Mesenchymal stem cell (in vitro differentiated cells and primary cell): ENCODE measurements around the gene MBD3.

Experiments
- DNase-seq: peaks from one replicate; pipeline ENCODE4 v3.0.0-alpha.2; 2013
- H2AFZ ChIP-seq: one replicate; pipeline ENCODE4 v1.6.1; 2013; ENCODE audit warnings: low read depth, mild to moderate bottlenecking, control low read depth, inconsistent platforms, low read length, moderate library complexity
- H2AK5ac ChIP-seq: 2 replicates; pipeline ENCODE4 v1.6.1; 2013; ENCODE audit warnings: low read length, moderate library complexity, mild to moderate bottlenecking, inconsistent platforms; ENCODE audit not compliant: severe bottlenecking
- H2BK120ac ChIP-seq: one replicate; pipeline ENCODE4 v1.6.1; 2013; ENCODE audit warnings: low read depth, mild to moderate bottlenecking, inconsistent platforms, low read length, moderate library complexity
- H2BK12ac ChIP-seq, 2 experiments: one replicate each; pipeline ENCODE4 v1.6.1; 2013; ENCODE audit warnings: inconsistent platforms in 2 of 2, low read length in 2 of 2, mild to moderate bottlenecking in 2 of 2, moderate library complexity in 2 of 2, control low read depth in 1 of 2
- H2BK15ac ChIP-seq: one replicate; pipeline ENCODE4 v1.6.1; 2013; ENCODE audit warnings: mild to moderate bottlenecking, low read depth, inconsistent platforms; ENCODE audit not compliant: poor library complexity, severe bottlenecking
- H2BK5ac ChIP-seq: 2 replicates; pipeline ENCODE4 v1.6.1; 2013; ENCODE audit warnings: low read depth, mild to moderate bottlenecking, low read length, control low read depth, inconsistent platforms; ENCODE audit not compliant: poor library complexity, severe bottlenecking
- H3K14ac ChIP-seq, 2 experiments: one replicate each; pipeline ENCODE4 v1.6.1; 2013; ENCODE audit warnings: inconsistent platforms in 2 of 2, low read length in 2 of 2, control low read depth in 1 of 2, mild to moderate bottlenecking in 1 of 2, moderate library complexity in 1 of 2
- H3K18ac ChIP-seq, 2 experiments: one replicate each; pipeline ENCODE4 v1.6.1; 2013; ENCODE audit warnings: inconsistent platforms in 2 of 2, low read length in 2 of 2, control low read depth in 1 of 2, low read depth in 1 of 2, mild to moderate bottlenecking in 1 of 2
- H3K23ac ChIP-seq, 2 experiments: one replicate each; pipeline ENCODE4 v1.6.1; 2013; ENCODE audit warnings: inconsistent platforms in 2 of 2, low read length in 2 of 2, mild to moderate bottlenecking in 2 of 2, moderate library complexity in 2 of 2, control low read depth in 1 of 2
- H3K27ac ChIP-seq: 2 replicates; pipeline ENCODE4 v1.5.1; 2013; ENCODE audit warnings: mild to moderate bottlenecking, moderate library complexity, low read length, control low read depth, inconsistent platforms; ENCODE audit not compliant: poor library complexity, severe bottlenecking
- H3K27me3 ChIP-seq, 2 experiments: 2 replicates each; pipeline versions ENCODE4 v1.6.1 to v1.7.0; 2013; ENCODE audit warnings: low read length in 2 of 2, mild to moderate bottlenecking in 2 of 2, moderate library complexity in 2 of 2, control low read depth in 1 of 2, inconsistent platforms in 1 of 2; ENCODE audit not compliant: control insufficient read depth in 1 of 2, insufficient read depth in 1 of 2
- H3K36me3 ChIP-seq, 2 experiments: 2 replicates each; pipeline versions ENCODE4 v1.6.1 to v1.7.0; 2013; ENCODE audit warnings: low read length in 2 of 2, control low read depth in 1 of 2, inconsistent platforms in 1 of 2, low read depth in 1 of 2, mild to moderate bottlenecking in 1 of 2; ENCODE audit not compliant: insufficient read depth in 2 of 2, control insufficient read depth in 1 of 2
- H3K4ac ChIP-seq, 2 experiments: one replicate each; pipeline ENCODE4 v1.6.1; 2013; ENCODE audit warnings: inconsistent platforms in 2 of 2, low read length in 2 of 2, mild to moderate bottlenecking in 2 of 2, moderate library complexity in 2 of 2, control low read depth in 1 of 2, low read depth in 1 of 2
- H3K4me1 ChIP-seq: 2 replicates; pipeline ENCODE4 v1.6.1; 2013; ENCODE audit warnings: low read depth, low read length, control low read depth; ENCODE audit not compliant: control insufficient read depth, insufficient read depth
- H3K4me2 ChIP-seq: 2 replicates; pipeline ENCODE4 v1.6.1; 2013; ENCODE audit warnings: low read length, mild to moderate bottlenecking, inconsistent platforms; ENCODE audit not compliant: poor library complexity, severe bottlenecking
- H3K4me3 ChIP-seq, 2 experiments: 2 replicates each; pipeline versions ENCODE4 v1.5.1 to v1.7.0; 2013; ENCODE audit warnings: low read length in 2 of 2, mild to moderate bottlenecking in 2 of 2, control low read depth in 1 of 2, low read depth in 1 of 2; ENCODE audit not compliant: insufficient read depth in 1 of 2
- H3K79me1 ChIP-seq: replicated peaks from 2 replicates; pipeline ENCODE4 v1.6.1; 2013; ENCODE audit warnings: mild to moderate bottlenecking, control low read depth, low read length, inconsistent platforms; ENCODE audit not compliant: poor library complexity, severe bottlenecking
- H3K9ac ChIP-seq: 2 replicates; pipeline ENCODE4 v1.7.0; 2013; ENCODE audit warnings: mild to moderate bottlenecking, low read length, moderate library complexity
- H3K9me3 ChIP-seq: 2 replicates; pipeline ENCODE4 v1.7.0; 2013; ENCODE audit warnings: mild to moderate bottlenecking, low read length; ENCODE audit not compliant: control insufficient read depth
- H4K8ac ChIP-seq: one replicate; pipeline ENCODE4 v1.6.1; 2013; ENCODE audit warnings: inconsistent platforms, mild to moderate bottlenecking, low read length, moderate library complexity
- H4K91ac ChIP-seq: one replicate; pipeline ENCODE4 v1.6.1; 2013; ENCODE audit warnings: mild to moderate bottlenecking, low read length, inconsistent platforms
- WGBS: methylation state at CpG from one replicate; pipeline ENCODE4 v1.1.7; 2013; ENCODE audit warnings: mixed read lengths; 5-methylcytosine and 5-hydroxymethylcytosine counted together

The MBD3 gene

GRCh38 chr19:1553415-1553814 is 39.2 kb downstream of the MBD3 start:
- no peak overlapping the region for H3K27ac ChIP-seq
- H4K8ac ChIP-seq = no peak overlapping the region
- H3K14ac ChIP-seq = no peak overlapping the region
- H3K4me1 ChIP-seq = peaks cover 11% of the 10 kb centered on the region
- H3K4me2 ChIP-seq = no peak overlapping the region
- DNase-seq = no peak
- H2BK15ac ChIP-seq = no peak overlapping the region
- H3K23ac ChIP-seq = no peak overlapping the region
- peaks cover 0 to 37% of the 10 kb centered on the region in 2 experiments for H3K36me3 ChIP-seq
- H3K4me3 ChIP-seq = no peak overlapping the region
- 82% methylated on average over 10 of the region's 10 CpGs for WGBS
- H2BK5ac ChIP-seq = no peak overlapping the region
- no peak overlapping the region for H2BK12ac ChIP-seq
- H3K4ac ChIP-seq = no peak overlapping the region
- peaks cover 28% of the 10 kb centered on the region for H3K79me1 ChIP-seq
- no peaks in the 10 kb centered on the region for H3K9me3 ChIP-seq
- H2BK120ac ChIP-seq = no peak overlapping the region
- H4K91ac ChIP-seq = no peak overlapping the region
- no peak overlapping the region for H2AK5ac ChIP-seq
- no peak overlapping the region for H3K9ac ChIP-seq
- H3K18ac ChIP-seq = no peak overlapping the region
- no peak overlapping the region for H2AFZ ChIP-seq
- peaks cover 0 to 6% of the 10 kb centered on the region in 2 experiments for H3K27me3 ChIP-seq

GRCh38 chr19:1551068-1552040 is 41.3 kb downstream of the MBD3 start:
- Histone ChIP-seq H3K4ac (no peak overlapping the region), H3K27me3 (peaks cover 0 to 6% of the 10 kb centered on the region in 2 experiments), H3K79me1 (peaks cover 22% of the 10 kb centered on the region), H2BK120ac (no peak overlapping the region), H3K4me1 (peaks cover 11% of the 10 kb centered on the region), H3K9ac (no peak overlapping the region), H2BK12ac (no peak overlapping the region), H3K14ac (no peak overlapping the region), H2BK15ac (no peak overlapping the region), H2AFZ (no peak overlapping the region), H4K91ac (no peak overlapping the region), H4K8ac (no peak overlapping the region), H3K18ac (no peak overlapping the region), H2AK5ac (no peak overlapping the region), H3K27ac (no peak overlapping the region), H3K4me2 (no peak overlapping the region), H2BK5ac (no peak overlapping the region), H3K4me3 (no peak overlapping the region), H3K9me3 (no peaks in the 10 kb centered on the region), H3K23ac (no peak overlapping the region), H3K36me3 (peaks cover 0 to 28% of the 10 kb centered on the region in 2 experiments)
- DNase-seq = no peak
- WGBS = 90% methylated on average over 14 of the region's 17 CpGs

DNA sequence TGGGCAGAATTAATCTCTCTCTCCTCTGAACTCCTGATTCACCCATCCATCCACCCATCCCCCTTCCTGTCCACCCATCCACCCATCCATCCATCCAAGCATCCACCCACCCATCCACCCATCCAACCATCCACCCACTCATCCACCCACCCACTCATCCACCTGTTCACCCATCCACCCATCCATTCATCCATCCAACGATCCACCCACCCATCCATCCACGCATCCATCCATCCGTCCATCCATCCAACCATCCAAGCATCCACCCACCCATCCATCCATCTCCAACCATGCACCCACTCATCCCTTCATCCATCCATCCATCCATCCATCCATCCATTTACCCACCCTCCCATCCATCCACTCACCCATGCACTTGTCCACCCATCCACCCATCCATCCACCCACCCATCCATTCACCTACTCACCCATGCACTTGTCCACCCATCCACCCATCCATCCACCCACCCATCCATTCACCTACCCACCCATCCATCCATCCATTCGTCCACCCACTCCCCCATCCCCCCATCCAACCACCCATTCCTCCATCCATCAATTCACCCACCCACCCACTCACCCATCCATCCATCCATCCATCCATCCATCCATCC is 43.2 kb downstream of the MBD3 start:
- no peak overlapping the region for H3K27ac ChIP-seq
- peaks cover 5 to 14% of the 10 kb centered on the region in 2 experiments for H3K27me3 ChIP-seq
- H2AFZ ChIP-seq = no peak overlapping the region
- H3K36me3 ChIP-seq = peaks cover 0 to 12% of the 10 kb centered on the region in 2 experiments
- H2BK5ac ChIP-seq = no peak overlapping the region
- no peak overlapping the region for H3K9ac ChIP-seq
- no peak overlapping the region for H3K18ac ChIP-seq
- H2BK12ac ChIP-seq = no peak overlapping the region
- no peak overlapping the region for H3K23ac ChIP-seq
- no peak overlapping the region for H3K4me3 ChIP-seq
- H2AK5ac ChIP-seq = no peak overlapping the region
- H2BK15ac ChIP-seq = no peak overlapping the region
- no peak overlapping the region for H4K8ac ChIP-seq
- no peak overlapping the region for H4K91ac ChIP-seq
- no peaks in the 10 kb centered on the region for H3K9me3 ChIP-seq
- no peak overlapping the region for H3K14ac ChIP-seq
- no peak overlapping the region for H3K4me2 ChIP-seq
- 78% methylated on average over 4 of the region's 4 CpGs for WGBS
- H3K4ac ChIP-seq = no peak overlapping the region
- H2BK120ac ChIP-seq = no peak overlapping the region
- H3K79me1 ChIP-seq = peaks cover 15% of the 10 kb centered on the region
- peaks cover 9% of the 10 kb centered on the region for H3K4me1 ChIP-seq
- DNase-seq = no peak

DNA sequence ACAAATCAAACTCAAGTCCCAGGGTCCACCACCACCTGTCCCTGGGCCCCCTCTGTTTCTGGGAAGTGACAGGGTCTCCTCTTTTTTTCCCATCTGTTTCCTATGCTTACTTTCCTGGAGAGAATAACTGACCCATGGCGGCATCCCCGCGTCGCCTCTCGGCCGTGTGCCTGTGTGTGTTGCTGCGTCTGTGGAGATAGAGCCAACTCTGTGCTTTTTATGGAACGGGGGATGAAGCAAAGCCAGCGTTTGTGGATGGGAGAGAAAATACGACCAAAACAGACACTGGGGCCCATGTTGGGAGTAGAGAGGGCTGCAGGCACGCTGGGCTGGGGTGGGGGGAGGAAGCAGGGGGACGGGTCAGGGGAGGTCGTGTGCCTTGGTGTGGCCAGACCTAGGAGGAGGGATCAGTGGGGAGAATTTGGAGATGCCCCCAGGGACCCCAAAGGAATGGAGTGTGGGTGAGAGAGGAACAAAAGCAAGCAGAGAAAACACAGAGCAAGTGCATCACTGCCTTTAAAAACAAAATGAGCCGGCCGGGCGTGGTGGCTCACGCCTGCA is 52.2 kb downstream of the MBD3 start:
- no peak overlapping the region for H3K4me3 ChIP-seq
- no peak overlapping the region for H3K18ac ChIP-seq
- WGBS = 44% methylated on average over 17 of the region's 17 CpGs
- H3K14ac ChIP-seq = no peak overlapping the region
- no peak overlapping the region for H4K91ac ChIP-seq
- H3K27ac ChIP-seq = no peak overlapping the region
- H2AK5ac ChIP-seq = no peak overlapping the region
- H2AFZ ChIP-seq = peak overlapping the region; percentile 61
- peaks cover 3% of the 10 kb centered on the region for H3K9me3 ChIP-seq
- no peak overlapping the region for H2BK15ac ChIP-seq
- H3K9ac ChIP-seq = no peak overlapping the region
- no peak overlapping the region for H4K8ac ChIP-seq
- H3K79me1 ChIP-seq = no peaks in the 10 kb centered on the region
- no peak for DNase-seq
- peaks cover 9 to 44% of the 10 kb centered on the region in 2 experiments for H3K27me3 ChIP-seq
- no peaks in the 10 kb centered on the region for H3K36me3 ChIP-seq
- H3K23ac ChIP-seq = no peak overlapping the region
- H2BK120ac ChIP-seq = no peak overlapping the region
- no peak overlapping the region for H3K4ac ChIP-seq
- H3K4me1 ChIP-seq = peaks cover 3% of the 10 kb centered on the region
- no peak overlapping the region for H3K4me2 ChIP-seq
- H2BK5ac ChIP-seq = no peak overlapping the region
- H2BK12ac ChIP-seq = no peak overlapping the region
